AG10803 (cell line): ENCODE results near the gene DNAH3.
A peak's percentile ranks its signal among the peaks of the same experiment; 100 is the strongest.

Experiments
- DNase-seq: peaks from one replicate; pipeline ENCODE4 v3.0.0; 2010; ENCODE audit warnings: low read depth
- H3K4me3 ChIP-seq: 2 replicates; pipeline ENCODE4 v1.5.1; 2011; ENCODE audit warnings: mild to moderate bottlenecking, low read length, control low read depth
- CTCF ChIP-seq: conservative IDR thresholded peaks from 2 replicates; pipeline ENCODE4 v1.5.1; 2011; ENCODE audit warnings: mild to moderate bottlenecking, low read length, control low read depth, inconsistent platforms

The DNAH3 gene

GRCh38 chr16:20901436-20902112 is 249.1 kb downstream of the DNAH3 start:
- no peak for TF ChIP-seq CTCF
- H3K4me3 ChIP-seq = peak overlapping the region; percentile 98
- DNase-seq = peak; percentile 52

- TF ChIP-seq CTCF = no peak
- peak overlapping the region; percentile 98 for H3K4me3 ChIP-seq
- no peak for DNase-seq
These were observed 249.6 kb downstream of the DNAH3 start for GRCh38 chr16:20901068-20901435.

GRCh38 chr16:20900299-20901067 is 250.2 kb downstream of the DNAH3 start, which contains the start of the genes DCUN1D3 and LYRM1:
Gene DCUN1D3, minus strand, starts transcription at chr16:20900358. Its CDS starts 37,820 bp downstream, at chr16:20862538.
Gene LYRM1, plus strand, starts transcription at chr16:20900771. Its CDS starts 14,785 bp downstream, at chr16:20915556.
- TF ChIP-seq CTCF = no peak
- peak within 1 kb of the TSS; percentile 98 for H3K4me3 ChIP-seq
- peak; percentile 100 for DNase-seq

- no peak for TF ChIP-seq CTCF
- no peak for DNase-seq
These were observed 251.0 kb downstream of the DNAH3 start for GRCh38 chr16:20899477-20900298.

GRCh38 chr16:20899071-20899470 is 251.6 kb downstream of the DNAH3 start:
- DNase-seq = peak; percentile 90
- no peak for TF ChIP-seq CTCF
- H3K4me3 ChIP-seq = peak overlapping the region; percentile 98

More at GRCh38 chr16:20899477-20900298, 251.0 kb downstream of the DNAH3 start:
- peak overlapping the region; percentile 98 for H3K4me3 ChIP-seq

GRCh38 chr16:20897922-20898321 is 252.7 kb downstream of the DNAH3 start:
- TF ChIP-seq CTCF = no peak
- H3K4me3 ChIP-seq = no peak overlapping the region
- no peak for DNase-seq
